NCI-H146 (cell line): ENCODE results near the gene PYGB.

Experiments used
- DNase-seq: peaks from one replicate; lab custom pipeline; 2025; lab: John Stamatoyannopoulos, UW

PYGB gene

DNA sequence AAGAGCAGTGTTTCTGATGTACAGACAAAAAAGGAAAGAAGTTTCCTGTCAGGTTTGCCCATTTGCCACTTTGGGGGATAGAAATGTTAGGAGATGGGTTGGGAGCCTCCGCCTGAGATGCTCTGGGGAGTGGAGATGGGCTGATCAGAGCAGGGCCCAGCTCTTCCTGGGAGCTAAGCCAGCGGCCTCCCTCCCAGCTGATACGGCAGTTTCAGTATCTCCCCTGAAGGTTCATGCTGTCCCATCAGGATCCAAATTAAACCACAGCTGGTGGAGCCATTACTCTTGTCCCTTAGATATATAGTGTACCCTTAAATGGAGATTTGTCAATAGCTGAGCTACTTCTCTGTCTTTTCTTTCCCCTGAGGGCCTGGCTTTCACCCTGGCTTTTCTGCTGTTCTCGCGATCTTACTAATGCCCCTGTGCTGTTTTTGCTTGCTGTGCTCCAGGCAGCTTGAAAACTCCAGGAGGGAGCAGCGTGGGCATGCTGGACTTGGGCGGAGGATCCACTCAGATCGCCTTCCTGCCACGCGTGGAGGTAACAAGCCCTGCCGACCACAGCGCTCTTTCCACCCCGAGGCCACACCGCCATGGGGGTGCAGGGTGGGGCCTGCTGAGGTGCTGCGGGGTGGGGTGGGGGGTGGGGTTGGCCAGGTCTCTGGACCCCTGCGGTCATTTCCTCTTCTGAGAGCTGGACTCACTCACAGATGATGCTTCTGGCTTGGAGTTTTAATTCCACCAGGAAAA is 31.5 kb upstream of the PYGB start:
- DNase-seq, result no peak

DNA sequence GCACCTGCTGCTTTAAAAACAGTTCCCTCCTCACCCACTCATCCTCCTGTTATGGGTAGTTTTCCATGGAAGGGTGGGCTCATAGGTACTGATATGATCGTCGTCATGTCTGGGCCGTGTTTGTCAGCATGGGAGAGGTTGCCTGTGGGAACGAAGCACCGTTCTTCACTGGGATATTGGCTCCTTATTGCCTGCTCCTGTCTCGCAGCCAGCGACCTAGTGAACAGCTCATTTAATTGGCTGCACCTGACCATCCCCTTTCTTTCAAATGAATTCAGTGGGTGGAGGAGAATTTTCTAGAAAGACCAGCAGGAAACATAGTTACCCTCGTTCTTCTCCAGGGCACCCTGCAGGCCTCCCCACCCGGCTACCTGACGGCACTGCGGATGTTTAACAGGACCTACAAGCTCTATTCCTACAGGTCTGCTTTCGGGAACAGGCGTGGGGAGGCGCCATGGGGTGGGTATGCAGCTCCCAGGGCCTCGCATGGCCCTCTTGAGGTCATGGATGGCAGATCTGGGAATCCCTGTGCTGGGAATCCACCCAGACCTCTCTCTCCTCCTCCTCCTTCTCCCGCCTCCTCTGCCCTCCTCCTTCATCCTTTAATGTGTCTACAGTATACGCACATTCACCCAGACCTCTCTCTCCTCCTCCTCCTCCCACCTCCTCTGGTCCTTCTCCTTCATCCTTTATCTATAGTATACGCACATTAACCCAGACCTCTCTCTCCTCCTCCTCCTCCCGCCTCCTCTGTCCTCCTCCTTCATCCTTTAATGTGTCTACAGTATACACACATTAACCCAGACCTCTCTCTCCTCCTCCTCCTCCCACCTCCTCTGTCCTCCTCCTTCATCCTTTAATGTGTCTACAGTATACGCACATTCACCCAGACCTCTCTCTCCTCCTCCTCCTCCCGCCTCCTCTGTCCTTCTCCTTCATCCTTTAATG is 30.4 kb upstream of the PYGB start:
- no peak for DNase-seq

DNA sequence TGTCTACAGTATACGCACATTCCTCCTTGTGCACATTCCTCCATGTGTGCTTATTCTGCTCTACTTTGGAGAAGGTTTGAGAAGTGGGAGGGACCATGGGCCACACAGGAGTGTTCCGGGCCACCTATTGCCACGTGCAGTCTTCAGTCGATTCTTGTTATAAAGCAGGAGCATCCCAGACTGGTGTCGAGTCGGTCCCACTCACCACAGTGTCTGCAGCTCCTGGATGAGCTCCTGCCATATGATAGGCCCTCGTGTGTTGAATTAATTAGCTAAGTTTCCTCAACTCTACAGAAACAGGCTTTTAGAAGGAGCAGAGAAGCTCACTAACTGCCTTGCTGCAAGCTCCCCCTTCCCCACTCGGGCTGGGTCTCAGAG is 29.8 kb upstream of the PYGB start:
- DNase-seq, result no peak

DNA sequence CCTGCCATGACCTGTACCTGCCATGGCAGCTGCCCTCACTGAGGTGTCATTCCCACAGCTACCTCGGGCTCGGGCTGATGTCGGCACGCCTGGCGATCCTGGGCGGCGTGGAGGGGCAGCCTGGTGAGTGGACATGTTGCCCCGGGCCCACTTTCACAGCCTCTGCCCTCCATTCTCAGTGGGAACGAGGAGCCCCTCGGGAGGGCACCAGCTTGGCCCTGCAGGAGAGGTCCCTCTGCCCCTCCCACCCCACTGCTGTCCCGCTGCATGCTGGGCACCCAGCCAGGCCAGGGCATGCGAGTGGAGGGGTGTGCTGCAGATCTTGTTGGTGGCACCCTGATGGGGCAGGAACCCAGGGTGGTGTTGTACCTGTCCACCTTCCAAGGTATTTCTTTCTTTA is 29.4 kb upstream of the PYGB start:
- DNase-seq, result no peak

DNA sequence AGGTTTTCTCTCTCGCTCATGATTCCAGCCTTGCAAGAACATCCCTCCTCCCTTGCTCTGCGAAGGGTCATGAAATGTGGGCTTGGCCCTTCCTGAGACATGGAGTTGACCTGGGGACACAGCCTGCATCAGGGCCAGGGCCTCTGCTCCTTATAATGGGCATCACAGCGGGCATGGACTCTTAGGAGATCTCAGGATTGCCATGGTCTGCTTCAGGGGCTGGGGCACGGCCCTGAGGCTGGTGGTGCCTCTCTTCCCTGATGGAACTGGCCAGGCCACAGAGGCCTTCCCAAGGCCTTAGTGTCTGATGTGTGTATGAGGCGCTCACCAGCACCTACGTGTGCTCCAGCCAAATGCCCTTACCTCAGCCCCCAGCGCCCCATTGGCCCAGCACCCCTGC is 28.5 kb upstream of the PYGB start:
- no peak for DNase-seq

DNA sequence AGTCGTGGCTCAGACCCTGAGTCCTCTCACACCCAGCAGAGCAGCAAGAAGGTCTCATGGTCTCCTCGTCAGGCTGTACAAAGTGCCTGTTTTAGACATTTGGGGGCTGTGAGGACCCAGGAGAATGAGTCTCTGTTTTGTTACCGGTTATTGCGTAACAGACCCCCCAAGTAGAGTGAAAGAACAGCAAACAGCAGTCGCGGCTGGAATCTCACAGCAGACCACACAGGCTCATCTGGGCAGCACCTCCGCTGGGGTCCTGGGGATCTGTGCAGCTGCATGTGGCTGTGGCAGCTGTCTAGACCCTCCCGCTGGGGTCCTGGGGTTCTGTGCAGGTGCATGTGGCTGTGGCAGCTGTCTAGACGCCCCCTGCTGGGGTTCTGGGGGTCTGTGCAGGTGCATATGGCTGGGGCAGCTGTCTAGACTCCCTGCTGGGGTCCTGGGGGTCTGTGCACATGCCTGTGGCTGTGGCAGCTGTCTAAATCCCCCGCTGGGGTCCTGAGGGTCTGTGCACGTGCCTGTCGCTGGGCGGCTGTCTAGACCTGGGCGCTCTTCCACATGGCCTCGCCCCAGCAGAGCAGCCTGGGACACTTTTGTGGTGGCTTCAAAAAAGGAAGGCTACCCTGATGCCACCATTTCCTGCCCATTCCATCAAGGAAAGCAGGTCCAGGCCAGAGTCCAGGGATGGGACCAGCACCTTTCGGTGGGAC is 27.7 kb upstream of the PYGB start:
- peak; percentile 7 for DNase-seq

DNA sequence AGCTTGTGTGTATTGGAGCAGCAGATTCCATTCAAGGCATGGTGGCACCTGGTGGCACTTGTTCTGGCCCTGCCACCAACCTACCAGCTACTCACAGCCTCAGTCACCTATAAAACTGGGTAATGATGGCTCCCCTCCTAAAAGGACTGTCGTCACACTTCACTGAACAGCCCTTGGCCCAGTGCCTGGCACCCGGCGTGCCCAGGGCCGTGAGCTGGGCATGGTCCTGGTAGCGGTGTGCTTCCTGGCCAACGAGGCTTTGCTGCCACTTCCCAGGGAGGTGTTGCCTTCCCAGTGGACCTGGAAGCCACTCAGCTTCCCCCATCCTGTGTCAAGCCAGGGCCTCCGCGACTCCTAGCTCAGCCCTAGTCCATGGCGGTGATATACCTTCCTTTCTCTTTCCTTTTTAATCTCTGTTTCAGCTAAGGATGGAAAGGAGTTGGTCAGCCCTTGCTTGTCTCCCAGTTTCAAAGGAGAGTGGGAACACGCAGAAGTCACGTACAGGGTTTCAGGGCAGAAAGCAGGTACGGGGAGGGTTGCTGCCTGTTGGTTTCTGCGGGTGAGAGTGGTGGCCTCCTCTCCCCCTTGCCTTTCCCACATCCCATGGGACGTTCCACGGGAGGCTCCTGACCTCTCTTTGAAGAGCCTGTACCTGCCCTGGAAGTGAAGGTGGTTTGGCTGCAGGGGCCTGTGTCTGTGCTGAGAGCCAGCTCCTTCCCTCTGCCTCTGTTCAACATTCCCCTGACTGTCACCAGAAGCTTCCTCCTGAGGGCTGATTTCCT is 26.9 kb upstream of the PYGB start:
- DNase-seq, result no peak

DNA sequence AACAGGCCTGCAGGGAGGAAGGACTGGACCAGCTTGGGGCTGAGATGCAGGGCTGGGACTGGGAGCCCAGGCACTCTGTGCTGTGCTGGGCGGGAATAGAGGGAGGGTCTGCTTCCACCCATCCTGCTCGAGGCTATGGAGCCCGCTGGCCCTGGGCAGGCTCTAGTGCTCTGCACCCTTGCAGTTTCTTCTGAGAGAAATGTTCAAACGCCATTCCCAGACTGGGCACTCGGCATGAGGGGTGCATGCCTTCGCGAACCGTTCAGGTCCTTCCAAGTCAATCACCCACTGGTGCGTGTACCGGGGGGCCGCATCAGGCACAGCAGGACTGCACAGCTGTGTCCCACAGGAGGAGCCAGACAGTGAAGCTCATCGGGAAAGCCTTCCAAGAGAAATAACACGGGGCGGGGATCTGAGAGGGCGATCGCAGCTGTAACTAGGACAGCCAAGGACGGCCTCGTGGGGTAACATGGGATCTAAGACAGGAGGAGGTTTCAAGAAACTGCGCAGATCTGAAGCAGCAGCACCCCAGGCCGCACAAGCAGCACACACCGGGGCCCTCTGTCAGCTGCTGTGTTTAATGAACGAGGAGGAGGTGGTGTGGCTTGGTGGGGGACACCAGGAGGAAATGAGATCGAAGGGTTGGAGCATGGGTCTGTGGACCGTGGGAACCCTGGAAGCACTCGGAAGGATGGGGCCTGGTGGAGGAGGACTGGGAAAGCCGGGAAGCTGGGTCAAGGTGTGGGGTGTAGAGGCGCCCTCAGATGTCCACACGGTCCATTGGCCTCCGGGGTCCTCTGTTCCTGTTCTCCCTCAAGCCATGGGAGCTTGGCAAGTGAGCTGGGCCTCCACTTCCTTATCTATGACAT is 26.1 kb upstream of the PYGB start:
- DNase-seq, result no peak

DNA sequence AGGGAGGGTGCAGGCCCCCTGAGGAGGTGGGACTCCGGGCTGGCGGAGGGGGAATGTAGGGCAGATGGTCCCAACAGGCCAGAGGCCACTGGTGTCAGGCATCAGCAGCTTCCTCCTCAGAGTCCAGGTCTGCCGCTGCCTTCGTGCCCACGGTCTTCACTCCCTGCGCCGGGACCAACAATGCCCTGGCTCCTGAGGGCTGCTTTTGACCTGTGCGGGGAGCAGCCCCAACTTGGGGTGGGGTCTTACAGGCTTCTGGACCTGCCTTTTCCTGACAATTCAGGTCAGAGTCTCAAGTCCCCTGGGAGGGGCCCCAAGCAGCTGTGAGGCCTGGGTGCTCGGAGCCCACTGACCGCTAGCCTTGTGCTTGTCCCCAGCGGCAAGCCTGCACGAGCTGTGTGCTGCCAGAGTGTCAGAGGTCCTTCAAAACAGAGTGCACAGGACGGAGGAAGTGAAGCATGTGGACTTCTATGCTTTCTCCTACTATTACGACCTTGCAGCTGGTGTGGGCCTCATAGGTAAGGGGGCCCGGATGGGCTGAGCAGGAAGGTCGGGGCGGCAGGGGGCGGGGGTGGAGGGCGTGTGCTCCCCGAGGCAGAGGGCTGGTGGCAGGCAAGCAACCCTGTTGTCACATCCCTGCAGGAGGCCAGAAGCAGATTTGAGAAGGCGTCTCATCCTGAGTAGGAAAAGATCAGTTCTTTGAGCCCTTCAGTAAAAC is 25.3 kb upstream of the PYGB start:
- DNase-seq, result no peak

DNA sequence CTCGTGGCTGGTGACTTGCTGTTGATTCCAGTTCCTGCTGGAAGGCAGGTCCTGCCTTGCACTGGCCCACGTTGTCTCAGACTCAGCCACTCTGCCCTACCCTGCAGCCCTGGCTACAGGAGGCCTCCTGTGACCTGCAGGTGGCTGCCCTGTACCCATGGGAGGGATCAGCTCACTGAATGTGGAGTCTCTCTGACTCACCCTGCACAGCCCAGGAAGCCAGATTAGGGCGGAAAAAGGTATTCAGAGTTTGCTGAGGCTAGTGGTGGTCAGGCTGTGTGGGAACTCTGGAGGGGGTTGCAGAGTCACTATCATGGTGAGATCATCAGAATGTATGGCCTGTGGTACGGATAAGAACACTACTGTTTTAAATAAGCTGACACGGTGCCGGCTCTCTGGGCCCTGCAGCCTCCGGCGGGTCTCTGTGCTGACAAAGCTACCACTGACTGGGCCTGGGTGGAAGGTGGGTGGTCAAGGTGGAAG is 24.7 kb upstream of the PYGB start:
- no peak for DNase-seq

DNA sequence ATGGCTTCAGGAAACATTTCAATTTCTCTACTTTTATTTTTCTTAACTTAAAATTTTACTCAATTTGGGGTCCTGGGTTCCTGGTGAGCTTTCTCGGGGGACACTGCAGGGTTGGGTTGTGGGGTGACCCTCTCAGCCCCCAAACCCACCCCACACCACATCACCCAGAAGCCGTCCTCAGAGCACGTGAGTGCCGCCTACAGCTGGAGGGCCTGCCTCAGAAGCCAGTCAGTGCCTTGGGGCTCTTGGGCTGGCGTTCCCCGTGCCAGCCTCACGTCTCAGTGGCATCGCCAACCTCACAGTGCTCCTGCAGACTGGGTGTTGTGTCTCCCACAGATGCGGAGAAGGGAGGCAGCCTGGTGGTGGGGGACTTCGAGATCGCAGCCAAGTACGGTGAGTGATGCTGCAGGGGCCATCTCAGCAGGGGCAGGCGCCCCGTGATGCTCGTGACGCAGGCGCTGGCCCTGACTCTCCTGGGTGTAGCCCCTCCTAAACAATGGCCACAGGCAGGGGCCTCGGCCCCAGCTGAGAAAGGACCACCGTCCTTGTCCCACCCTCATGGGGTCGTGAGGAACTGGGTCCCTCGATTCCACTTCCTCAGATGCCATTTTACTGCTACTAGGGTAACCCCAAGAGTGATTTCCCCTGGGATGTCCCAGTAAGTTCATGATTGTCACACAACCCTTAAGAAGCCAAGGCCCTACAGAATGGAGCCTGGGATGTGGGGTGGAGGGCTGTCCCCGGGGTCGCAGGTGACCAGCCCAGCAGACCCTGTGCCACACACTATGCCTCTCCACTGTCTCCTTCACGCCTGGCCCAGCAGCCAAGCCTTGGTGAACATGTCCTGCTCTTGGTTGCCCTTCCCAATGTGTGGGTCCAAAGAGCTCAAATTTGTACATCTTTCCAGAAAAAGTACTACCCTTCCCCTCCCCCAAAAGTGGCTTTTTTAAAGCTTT is 23.8 kb upstream of the PYGB start:
- DNase-seq, result no peak

DNA sequence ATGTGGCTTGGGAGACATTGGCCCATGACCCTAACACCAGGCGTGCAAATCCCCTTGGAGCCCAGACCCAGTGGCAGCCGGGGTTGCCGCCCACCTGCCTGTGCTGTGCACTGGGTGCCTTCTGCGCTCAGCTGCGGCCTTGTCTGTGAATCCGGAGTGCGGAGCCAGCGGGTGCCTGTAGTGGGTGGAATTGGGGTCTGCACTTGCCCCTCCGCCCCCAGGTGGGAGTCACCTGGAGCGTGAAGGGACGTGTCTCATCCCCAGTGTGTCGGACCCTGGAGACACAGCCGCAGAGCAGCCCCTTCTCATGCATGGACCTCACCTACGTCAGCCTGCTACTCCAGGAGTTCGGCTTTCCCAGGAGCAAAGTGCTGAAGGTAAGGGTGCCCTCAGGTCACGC is 22.9 kb upstream of the PYGB start:
- no peak for DNase-seq

DNA sequence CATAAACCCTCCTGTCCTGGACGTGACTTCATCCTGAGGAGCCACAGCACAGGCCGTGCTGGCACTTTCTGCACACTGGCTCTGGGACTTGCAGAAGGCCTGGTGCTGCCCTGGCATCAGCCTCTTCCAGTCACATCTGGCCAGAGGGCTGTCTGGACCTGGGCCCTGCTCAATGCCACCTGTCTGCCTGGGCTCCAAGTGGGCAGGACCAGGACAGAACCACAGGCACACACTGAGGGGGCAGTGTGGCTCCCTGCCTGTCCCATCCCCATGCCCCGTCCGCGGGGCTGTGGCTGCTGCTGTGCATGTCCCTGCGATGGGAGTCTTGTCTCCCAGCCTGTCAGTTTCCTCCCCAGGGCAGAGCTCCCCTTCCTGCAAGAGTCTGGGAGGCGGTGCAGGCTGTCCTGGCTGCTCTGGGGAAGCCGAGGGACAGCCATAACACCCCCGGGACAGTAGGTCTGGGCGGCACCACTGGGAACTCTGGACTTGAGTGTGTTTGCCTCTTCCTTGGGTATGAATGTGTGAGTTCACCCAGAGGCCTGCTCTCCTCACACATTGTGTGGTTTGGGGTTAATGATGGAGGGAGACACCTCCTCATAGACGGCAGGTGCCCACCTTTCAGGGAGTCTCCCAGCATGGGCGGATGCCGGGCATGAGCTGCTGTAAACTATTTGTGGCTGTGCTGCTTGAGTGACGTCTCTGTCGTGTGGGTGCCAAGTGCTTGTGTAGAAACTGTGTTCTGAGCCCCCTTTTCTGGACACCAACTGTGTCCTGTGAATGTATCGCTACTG is 22.0 kb upstream of the PYGB start:
- DNase-seq, result no peak

DNA sequence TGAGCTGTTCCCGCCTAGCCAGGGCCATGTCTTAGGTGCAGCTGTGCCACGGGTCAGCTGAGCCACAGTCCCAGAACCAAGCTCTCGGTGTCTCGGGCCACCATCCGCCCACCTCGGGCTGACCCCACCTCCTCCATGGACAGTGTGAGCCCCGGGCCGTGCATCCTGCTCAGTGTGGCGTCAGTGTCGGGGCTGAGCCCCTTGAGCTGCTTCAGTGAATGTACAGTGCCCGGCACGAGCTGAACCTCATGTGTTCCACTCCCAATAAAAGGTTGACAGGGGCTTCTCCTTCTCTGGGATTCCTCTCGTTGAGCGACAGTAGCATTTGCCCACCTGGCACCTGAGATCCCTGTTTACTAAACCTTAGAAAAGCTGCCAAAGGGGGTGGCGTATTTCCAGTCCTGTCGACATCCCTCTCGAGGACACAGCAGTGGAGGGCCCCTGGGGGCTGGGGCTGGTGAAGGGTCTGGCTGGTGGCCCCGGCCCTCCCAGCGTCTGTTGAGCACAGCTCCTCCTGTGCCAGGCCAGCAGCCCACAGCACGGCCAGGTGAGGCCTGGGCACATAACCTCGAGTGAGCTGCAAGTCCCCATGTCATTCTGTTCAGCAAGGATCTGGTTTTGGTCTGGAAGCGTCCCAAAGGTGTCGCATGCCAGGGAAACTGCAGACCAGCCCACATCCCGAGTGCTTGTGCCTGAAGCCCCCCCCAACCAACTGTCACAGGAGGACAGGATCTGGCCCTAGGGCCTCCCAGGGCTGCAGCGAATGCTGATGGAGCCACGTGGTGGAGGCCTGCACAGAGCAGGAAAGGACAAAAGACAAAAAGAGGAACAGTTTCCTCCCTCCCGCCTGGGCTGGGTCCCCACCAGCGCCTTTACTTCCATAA is 21.2 kb upstream of the PYGB start:
- DNase-seq, result no peak

DNA sequence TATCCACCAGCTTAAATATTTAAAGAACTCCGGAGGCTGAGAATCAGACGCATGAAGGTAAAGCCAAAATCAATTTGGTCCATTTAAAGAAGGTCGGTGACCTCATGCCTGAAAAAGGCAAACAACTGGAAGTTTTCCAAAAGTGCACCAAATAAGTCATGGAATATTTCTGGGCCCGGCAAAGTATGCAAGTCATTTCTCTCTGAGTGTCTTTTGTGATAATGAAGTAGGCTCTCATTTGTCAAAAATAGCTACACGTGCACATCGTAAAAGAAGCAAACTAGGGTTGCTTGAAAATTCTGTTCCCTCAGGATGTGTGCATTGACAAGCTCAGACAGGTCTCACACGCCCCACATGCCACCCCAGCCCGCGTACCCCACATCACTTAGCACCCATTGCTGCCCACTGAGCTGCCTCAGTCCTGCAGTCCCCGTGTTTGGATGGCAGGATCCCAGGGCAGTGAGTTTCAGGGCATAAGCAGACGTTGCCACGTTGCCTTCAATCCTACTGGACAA is 20.5 kb upstream of the PYGB start:
- no peak for DNase-seq

DNA sequence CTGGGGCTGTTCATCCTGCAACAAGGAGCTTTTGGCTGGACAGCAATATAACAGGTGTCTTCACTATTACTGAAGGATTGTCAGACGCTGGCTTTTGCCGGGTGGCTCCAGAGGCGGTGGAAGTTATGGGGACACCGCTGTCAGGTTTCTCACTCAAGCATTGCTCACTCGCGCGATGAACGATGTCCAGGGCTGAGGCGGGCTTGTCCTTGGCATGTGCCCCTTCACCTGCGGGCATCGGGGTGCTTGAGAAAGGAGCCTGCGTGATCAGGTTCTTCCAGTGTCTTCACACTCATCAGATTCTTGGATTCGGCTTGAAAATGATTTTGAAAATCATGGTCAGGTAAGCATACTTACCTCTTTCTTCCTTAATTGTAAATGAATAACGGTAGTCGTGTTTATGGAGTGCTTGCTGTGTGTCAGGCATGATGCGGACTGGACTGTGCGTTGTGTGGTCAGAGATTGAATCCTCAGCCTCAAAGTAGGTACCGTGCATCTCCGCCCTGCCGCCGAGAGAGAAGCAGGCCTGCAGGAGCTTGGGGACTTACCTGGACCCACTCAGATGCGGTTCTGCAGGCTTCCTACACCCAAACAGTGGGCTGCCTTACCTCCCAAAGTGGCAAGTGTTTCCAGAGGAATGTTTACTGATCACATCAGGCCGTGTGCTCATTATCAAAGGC is 18.3 kb upstream of the PYGB start:
- DNase-seq, result no peak
